Measurements from ENCODE around the gene TMC1. TPM values are rescaled to one million over a fixed set of nuclear protein-coding genes. Genes with fewer than 3 reads are reported as not detected.

The TMC1 gene
- total and polyA plus RNA-seq, 12 donors = 0.01 to 0.67 (median 0.43) TPM; not detected in 6

GRCh38 chr9:72635197-72635596 is 113.8 kb downstream of the TMC1 start:
- H3K27me3 ChIP-seq = no peaks in the 10 kb centered on the region
- H3K36me3 ChIP-seq = no peaks in the 10 kb centered on the region
- WGBS, 2 donors = 100% methylated on average over 1 of the region's 1 CpG
- peaks cover 0 to 11% (median 0%) of the 10 kb centered on the region in 9 donors for H3K4me1 ChIP-seq
- intact Hi-C loops (cut with DNase I) = no loop called here
- no peak for DNase-seq
- H3K4me3 ChIP-seq = no peak overlapping the region
- no peak for ATAC-seq
- no peak overlapping the region for H3K27ac ChIP-seq
- H3K9me3 ChIP-seq = peaks cover 0 to 28% (median 7%) of the 10 kb centered on the region in 11 donors
- TF ChIP-seq CTCF (IDR thresholded peaks at IDR 0.05) = no peak

GRCh38 chr9:72636621-72637020 is 115.2 kb downstream of the TMC1 start:
- no peak for TF ChIP-seq CTCF (IDR thresholded peaks at IDR 0.05)
- WGBS, 2 donors = 68 to 81% methylated on average over 3 of the region's 3 CpGs
- Histone ChIP-seq H3K27ac (no peak overlapping the region), H3K36me3 (no peaks in the 10 kb centered on the region), H3K9me3 (peaks cover 0 to 28% (median 7%) of the 10 kb centered on the region in 11 donors), H3K4me3 (no peak overlapping the region), H3K4me1 (peaks cover 0 to 11% (median 0%) of the 10 kb centered on the region in 9 donors), H3K27me3 (no peaks in the 10 kb centered on the region)
- DNase-seq = no peak
- intact Hi-C loops (cut with DNase I) = no loop called here
- ATAC-seq = no peak

GRCh38 chr9:72643651-72644050 is 122.2 kb downstream of the TMC1 start:
- H3K4me1 ChIP-seq = no peaks in the 10 kb centered on the region
- H3K27me3 ChIP-seq = no peaks in the 10 kb centered on the region
- DNase-seq (no peak), ATAC-seq (no peak)
- intact Hi-C loops (cut with DNase I) = no loop called here
- no peak overlapping the region for H3K4me3 ChIP-seq
- no peak for TF ChIP-seq CTCF (IDR thresholded peaks at IDR 0.05)
- H3K27ac ChIP-seq = no peak overlapping the region
- no peaks in the 10 kb centered on the region for H3K9me3 ChIP-seq
- no peaks in the 10 kb centered on the region for H3K36me3 ChIP-seq

- no peak for TF ChIP-seq CTCF (IDR thresholded peaks at IDR 0.05)
- ATAC-seq = no peak
These were observed 124.7 kb downstream of the TMC1 start for GRCh38 chr9:72646061-72646460.

More at GRCh38 chr9:72646061-72646460, 124.7 kb downstream of the TMC1 start:
- Histone ChIP-seq H3K4me1 (no peaks in the 10 kb centered on the region), H3K27ac (no peak overlapping the region), H3K27me3 (no peaks in the 10 kb centered on the region), H3K4me3 (no peak overlapping the region), H3K9me3 (no peaks in the 10 kb centered on the region), H3K36me3 (no peaks in the 10 kb centered on the region)
- intact Hi-C loops (cut with DNase I) = no loop called here
- DNase-seq = no peak
- 78 to 82% methylated on average over 1 of the region's 1 CpG for WGBS, 2 donors
